Activated B cell treated with CpG ODN at 0.5 μM for 24 hours (primary cell): ENCODE results near the gene GSTO2. TPM values are rescaled to one million over a fixed set of nuclear protein-coding genes. Genes with fewer than 3 reads are reported as not detected.

Source experiments
- ATAC-seq: fragments of 200-7000 bp; cut with Tn5 transposase; one replicate; pipeline ENCODE4 v1.10.0; 2021; ENCODE audit warnings: low read depth, mild to moderate bottlenecking, moderate library complexity
- CTCF ChIA-PET: fragments of 350-600 bp; sonication (Branson Sonifier 250); formaldehyde crosslinking; loops from one replicate; lab custom pipeline; 2021; ENCODE audit warnings: antibody characterized with exemption; lab: Charles Lee
- POLR2A ChIA-PET: fragments of 350-600 bp; sonication (Branson Sonifier 250); formaldehyde crosslinking; loops from one replicate; lab custom pipeline; 2021; ENCODE audit warnings: antibody characterized with exemption; lab: Charles Lee
- DNase-seq: peaks from one replicate; pipeline ENCODE4 v3.0.0; 2022
- H3K27ac Mint-ChIP-seq: one replicate; pipeline ENCODE4 v1.8.0; 2020; ENCODE audit warnings: mixed read lengths
- H3K27me3 Mint-ChIP-seq: one replicate; pipeline ENCODE4 v1.8.0; 2021; ENCODE audit warnings: mixed read lengths
- H3K36me3 Mint-ChIP-seq: one replicate; pipeline ENCODE4 v1.8.0; 2021; ENCODE audit warnings: low read depth, mixed read lengths
- H3K4me1 Mint-ChIP-seq: one replicate; pipeline ENCODE4 v1.8.0; 2021; ENCODE audit warnings: mixed read lengths
- H3K4me3 Mint-ChIP-seq: one replicate; pipeline ENCODE4 v1.8.0; 2020; ENCODE audit warnings: mild to moderate bottlenecking, mixed read lengths
- H3K9me3 Mint-ChIP-seq: one replicate; pipeline ENCODE4 v1.8.0; 2020; ENCODE audit warnings: mixed read lengths
- CTCF ChIP-seq: fragments of 200-600 bp; IDR thresholded peaks from one replicate; pipeline ENCODE4 v1.8.0; 2022; ENCODE audit warnings: antibody characterized with exemption, mild to moderate bottlenecking
- intact Hi-C: fragments of 100-400 bp; cut with micrococcal nuclease; formaldehyde crosslinking; loops from one replicate; pipeline ENCODE4 v1.15.1; 2024
- total RNA-seq: library from RNA; stranded (reverse); gene quantifications from 2 replicates; pipeline ENCODE4 v1.2.3, GENCODE V29; 2022

GSTO2 gene
- total RNA-seq, 1 donor from 2014 or later = 0.91 TPM

GRCh38 chr10:104350127-104350635 lies 81.2 kb downstream of the GSTO2 start:
- Mint-ChIP-seq H3K4me1 (peaks cover 31% of the 10 kb centered on the region), H3K27me3 (no peaks in the 10 kb centered on the region), H3K9me3 (no peaks in the 10 kb centered on the region), H3K36me3 (peaks cover 2% of the 10 kb centered on the region), H3K27ac (no peak overlapping the region), H3K4me3 (no peak overlapping the region)
- ATAC-seq (peak; percentile 61), DNase-seq (no peak)
- CTCF ChIA-PET = interaction anchor here (0.7 to 3.9 kb wide), 16 partner anchors 9 to 229 kb away, joined by 3 to 208 read pairs (median 6); partner anchors contain the start of genes GSTO1, ITPRIP and SFR1
- no peak for TF ChIP-seq CTCF
- POLR2A ChIA-PET = interaction anchor here (0.6 to 5.2 kb wide), 6 partner anchors 9 to 229 kb away, joined by 3 to 73 read pairs (median 4); partner anchors contain the start of genes ITPRIP and SFR1
- intact Hi-C loops = loop anchor here (1.0 to 5.0 kb wide), 5 partner anchors 45 to 658 kb away; no protein-coding TSS in a partner anchor

DNA sequence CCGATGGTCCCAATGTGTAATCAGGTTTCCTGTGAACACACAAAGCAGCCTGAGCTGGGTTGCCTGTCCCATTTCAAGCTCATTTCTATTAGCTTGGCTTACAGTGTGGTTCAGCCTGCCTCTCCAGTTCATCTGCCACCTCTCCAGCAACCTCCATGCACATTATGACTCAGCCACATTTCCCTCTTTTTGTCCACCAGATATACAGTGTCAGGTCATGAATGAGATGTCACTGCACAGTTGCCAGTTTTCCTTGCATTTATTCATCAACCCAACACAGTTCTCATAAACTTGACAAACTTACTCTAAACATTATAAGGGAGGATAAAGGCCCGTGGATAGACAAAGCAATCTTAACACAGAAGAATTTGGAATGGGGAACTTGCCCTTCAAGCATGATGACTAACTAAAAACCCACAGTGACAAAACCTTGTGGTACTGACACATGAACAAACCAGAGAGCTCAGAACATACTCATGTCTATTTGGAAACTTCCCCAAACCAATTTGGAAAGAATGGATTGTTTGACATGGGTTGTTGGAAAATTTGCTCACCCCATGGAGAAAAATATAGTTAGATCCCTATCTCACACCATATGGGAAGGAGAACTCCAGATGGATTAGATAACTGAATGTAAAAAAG lies 82.2 kb downstream of the GSTO2 start:
- DNase-seq (no peak), ATAC-seq (no peak)
- POLR2A ChIA-PET = interaction anchor here (1.1 to 5.2 kb wide), 7 partner anchors 13 to 229 kb away, joined by 3 to 73 read pairs (median 4); partner anchors contain the start of genes GSTO2, ITPRIP and SFR1
- Mint-ChIP-seq H3K27ac (peak overlapping the region; percentile 69), H3K9me3 (no peaks in the 10 kb centered on the region), H3K4me3 (no peak overlapping the region), H3K27me3 (no peaks in the 10 kb centered on the region), H3K36me3 (peaks cover 2% of the 10 kb centered on the region), H3K4me1 (peaks cover 26% of the 10 kb centered on the region)
- intact Hi-C loops = loop anchor here (2.0 to 5.0 kb wide), 2 partner anchors 230 to 659 kb away; no protein-coding TSS in a partner anchor
- CTCF ChIA-PET = interaction anchor here (0.9 to 3.9 kb wide), 18 partner anchors 10 to 230 kb away, joined by 3 to 208 read pairs (median 4); partner anchors contain the start of genes GSTO1, ITPRIP and SFR1
- no peak for TF ChIP-seq CTCF

- Mint-ChIP-seq H3K4me3 (no peak overlapping the region), H3K9me3 (no peaks in the 10 kb centered on the region), H3K4me1 (peaks cover 24% of the 10 kb centered on the region), H3K27me3 (no peaks in the 10 kb centered on the region), H3K36me3 (peaks cover 2% of the 10 kb centered on the region), H3K27ac (peak overlapping the region; percentile 65)
- intact Hi-C loops = loop anchor here (2.0 to 5.0 kb wide), 3 partner anchors 231 to 660 kb away; partner anchors contain the start of gene STN1
- ChIA-PET POLR2A (interaction anchor here (0.6 to 5.2 kb wide), 9 partner anchors 14 to 230 kb away, joined by 3 to 73 read pairs (median 4); partner anchors contain the start of genes GSTO1, GSTO2, ITPRIP and SFR1), CTCF (interaction anchor here (0.9 to 3.9 kb wide), 12 partner anchors 11 to 78 kb away, joined by 3 to 208 read pairs (median 10); partner anchors contain the start of gene ITPRIP)
- TF ChIP-seq CTCF = no peak
- ATAC-seq (no peak), DNase-seq (no peak)
Measured at GRCh38 chr10:104351919-104352318, 82.9 kb downstream of the GSTO2 start.

- peak; percentile 83 for DNase-seq
- intact Hi-C loops = loop anchor here (1.0 to 5.0 kb wide), 4 partner anchors 84 to 661 kb away; partner anchors contain the start of genes CFAP43, GSTO2 and STN1
- H3K36me3 Mint-ChIP-seq = peaks cover 2% of the 10 kb centered on the region
- H3K4me3 Mint-ChIP-seq = no peak within 1 kb of the TSS
- H3K9me3 Mint-ChIP-seq = no peaks in the 10 kb centered on the region
- no peaks in the 10 kb centered on the region for H3K27me3 Mint-ChIP-seq
- ATAC-seq = peak; percentile 77
- TF ChIP-seq CTCF = no peak
- H3K4me1 Mint-ChIP-seq = peaks cover 11% of the 10 kb centered on the region
- ChIA-PET POLR2A (interaction anchor here (0.6 to 5.2 kb wide), 7 partner anchors 15 to 84 kb away, joined by 3 to 73 read pairs (median 4); partner anchors contain the start of genes GSTO2 and ITPRIP), CTCF (interaction anchor here (0.9 to 2.5 kb wide), 13 partner anchors 12 to 80 kb away, joined by 3 to 38 read pairs (median 4); no protein-coding TSS in a partner anchor)
- peak within 1 kb of the TSS; percentile 57 for H3K27ac Mint-ChIP-seq
Measured at GRCh38 chr10:104353325-104354048, 84.5 kb downstream of the GSTO2 start, which contains the start of gene CFAP58. Gene CFAP58, plus strand, starts transcription at chr10:104353833. Its CDS starts 65 bp downstream, at chr10:104353898.

Other genes starting within 250 kb of the GSTO2 start
- not detected in 2 replicates for gene COL17A1, start 183.3 kb upstream of the GSTO2 start, total RNA-seq
- 12.3 TPM in 2 replicates for gene SFR1, start 147.0 kb upstream of the GSTO2 start, total RNA-seq
- 0.22 TPM in 1 of 2 replicates, not detected in the other for gene CFAP43, start 36.8 kb upstream of the GSTO2 start, total RNA-seq
- gene GSTO1, start 14.3 kb upstream of the GSTO2 start, total RNA-seq = 43.0 and 55.9 TPM in 2 replicates
- 21.3 and 26.1 TPM in 2 replicates for gene ITPRIP, start 69.3 kb downstream of the GSTO2 start, total RNA-seq
- gene CFAP58, start 84.6 kb downstream of the GSTO2 start, total RNA-seq = not detected in 2 replicates